ENCODE measurements around the gene FSTL3. TPM values are rescaled to one million over a fixed set of nuclear protein-coding genes. Genes with fewer than 3 reads are reported as not detected.

Gene FSTL3
- total and polyA plus RNA-seq, 10 of the 15 experiments (the other 5 are each of a cell fraction or from before 2014, with no cell fraction given): 0.42 to 13.5 (median 3.6) TPM

DNA sequence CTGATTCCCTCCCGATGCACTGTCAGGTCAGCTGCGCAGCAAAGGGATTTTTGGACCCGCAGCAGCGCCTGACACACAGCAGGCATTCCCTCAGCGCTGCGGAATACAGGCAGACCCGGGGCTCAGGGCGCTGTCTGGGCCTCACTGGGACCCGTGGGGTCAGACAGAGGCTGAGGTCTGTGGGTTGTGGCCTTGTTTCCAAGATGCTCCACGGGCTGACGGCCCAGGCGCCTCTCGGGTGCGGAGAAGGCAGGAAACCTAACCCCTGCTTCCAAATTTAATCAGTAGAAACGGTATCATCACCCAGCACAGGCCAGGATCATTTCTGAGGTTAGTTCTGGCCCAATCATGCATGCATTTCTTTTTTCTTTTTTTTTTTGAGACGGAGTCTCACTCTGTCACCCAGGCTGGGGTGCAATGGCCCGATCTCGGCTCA, 12.5 kb upstream of the FSTL3 start:
- SMC1A ChIA-PET (ENCODE audit: uncharacterized antibody, unreplicated experiment): interaction anchor here (0.9 to 1.3 kb wide), 3 partner anchors 11 to 70 kb away, joined by 3 to 4 read pairs (median 4); no protein-coding TSS in a partner anchor
- Histone ChIP-seq H3K36me3 (ENCODE audit: control insufficient read depth in 2 of 2, insufficient read depth in 2 of 2, low read length in 1 of 2) (peaks cover 0 to 5% of the 10 kb centered on the region in 2 experiments; a peak in 2 of 4 replicates), H3K4me2 (ENCODE audit: control insufficient read depth, insufficient read depth) (peak overlapping the region; percentile 98), H2AFZ (ENCODE audit: control insufficient read depth, low read depth, low read length) (peak overlapping the region; percentile 85), H3K4me1 (ENCODE audit: control insufficient read depth, insufficient read depth, low read length) (peaks cover 19% of the 10 kb centered on the region), H3K79me2 (ENCODE audit: control insufficient read depth, insufficient read depth, low read length) (peaks cover 43% of the 10 kb centered on the region), H3K27me3 (replicated peaks in 1 of 2; ENCODE audit: control insufficient read depth in 2 of 2, insufficient read depth in 2 of 2, low read length in 1 of 2) (no peaks in the 10 kb centered on the region), H3K4me3 (peak overlapping the region; percentile 66), H3K27ac (ENCODE audit: control insufficient read depth, insufficient read depth) (peak overlapping the region; percentile 74), H3K9me3 (replicated peaks; ENCODE audit: control insufficient read depth, insufficient read depth, low read length) (no peaks in the 10 kb centered on the region; the same call in 2 of the 3 replicates), H3K9ac (ENCODE audit: control insufficient read depth, insufficient read depth, low read length) (peak overlapping the region; percentile 75), H4K20me1 (ENCODE audit: control insufficient read depth, insufficient read depth) (peaks cover 12% of the 10 kb centered on the region)
- no peak for TF ChIP-seq STAT3 (IDR thresholded peaks at IDR 0.05; ENCODE audit: low read depth, low read length)
- no peak for TF ChIP-seq YBX1 (IDR thresholded peaks at IDR 0.05)
- TF ChIP-seq NR2C2 (IDR thresholded peaks at IDR 0.05; ENCODE audit: borderline replicate concordance, control insufficient read depth, insufficient read length, low read depth): no peak
- TF ChIP-seq, protein P1, sequence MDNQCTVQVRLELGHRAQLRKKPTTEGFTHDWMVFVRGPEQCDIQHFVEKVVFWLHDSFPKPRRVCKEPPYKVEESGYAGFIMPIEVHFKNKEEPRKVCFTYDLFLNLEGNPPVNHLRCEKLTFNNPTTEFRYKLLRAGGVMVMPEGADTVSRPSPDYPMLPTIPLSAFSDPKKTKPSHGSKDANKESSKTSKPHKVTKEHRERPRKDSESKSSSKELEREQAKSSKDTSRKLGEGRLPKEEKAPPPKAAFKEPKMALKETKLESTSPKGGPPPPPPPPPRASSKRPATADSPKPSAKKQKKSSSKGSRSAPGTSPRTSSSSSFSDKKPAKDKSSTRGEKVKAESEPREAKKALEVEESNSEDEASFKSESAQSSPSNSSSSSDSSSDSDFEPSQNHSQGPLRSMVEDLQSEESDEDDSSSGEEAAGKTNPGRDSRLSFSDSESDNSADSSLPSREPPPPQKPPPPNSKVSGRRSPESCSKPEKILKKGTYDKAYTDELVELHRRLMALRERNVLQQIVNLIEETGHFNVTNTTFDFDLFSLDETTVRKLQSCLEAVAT (IDR thresholded peaks at IDR 0.05): peak; percentile 97
- TF ChIP-seq HCFC1 (IDR thresholded peaks at IDR 0.05; ENCODE audit: low read length): no peak
- TF ChIP-seq SUZ12 (IDR thresholded peaks at IDR 0.05; ENCODE audit: unreplicated experiment): no peak
- TF ChIP-seq ZBTB40 (IDR thresholded peaks at IDR 0.05; ENCODE audit: borderline replicate concordance): peak; percentile 52
- TF ChIP-seq LARP7 (IDR thresholded peaks at IDR 0.05): no peak
- no peak for TF ChIP-seq PBX3 (IDR thresholded peaks at IDR 0.05; ENCODE audit: insufficient replicate concordance, low read depth, low read length)
- no peak for TF ChIP-seq ZBED1 (IDR thresholded peaks at IDR 0.05; ENCODE audit: borderline replicate concordance)
- no peak for ATAC-seq
- 36% methylated on average over 17 of the region's 18 CpGs for WGBS (ENCODE audit: insufficient coverage, insufficient replicate concordance, low lambda C conversion rate, missing lambda C conversion rate)
- no peak for DNase-seq (ENCODE audit: low read depth, low spot score)
- CTCF ChIA-PET: interaction anchor here (0.6 to 1.7 kb wide), 7 partner anchors 27 to 77 kb away, joined by 3 to 18 read pairs (median 3); partner anchors contain the start of gene POLRMT
- RAD21 ChIA-PET (ENCODE audit: unreplicated experiment): interaction anchor here (0.8 to 1.4 kb wide), 6 partner anchors 16 to 200 kb away, joined by 3 to 9 read pairs (median 3); no protein-coding TSS in a partner anchor
- BruUV-seq (replicated peaks): no TSS peak
- no peak for FAIRE-seq
- intact Hi-C loops (cut with micrococcal nuclease; ENCODE audit: unreplicated experiment): loop anchor here (2.0 kb wide), 1 partner anchor 17 kb away; no protein-coding TSS in a partner anchor
- POLR2A ChIA-PET: interaction anchor here (0.6 to 0.8 kb wide), 4 partner anchors 29 to 58 kb away, joined by 3 to 6 read pairs (median 4); partner anchors contain the start of gene POLRMT
- in situ Hi-C loops (cut with MboI): no loop called here

All from GM12878 (cell line).